H1 (cell line): Measurements from ENCODE around the gene IFNL1. TPM values are rescaled to one million over a fixed set of nuclear protein-coding genes. Genes with fewer than 3 reads are reported as not detected.

ENCODE experiments used
- CTCF ChIA-PET: fragments of 300-600 bp; sonication (Branson Sonifier 250); formaldehyde crosslinking; loops from one replicate; lab custom pipeline; 2021; ENCODE audit not compliant: partially characterized antibody; lab: Charles Lee
- POLR2A ChIA-PET: fragments of 300-600 bp; sonication (Branson Sonifier 250); formaldehyde crosslinking; loops from one replicate; lab custom pipeline; 2021; ENCODE audit warnings: inconsistent platforms; ENCODE audit not compliant: partially characterized antibody; lab: Charles Lee
- DNase-seq, 2 experiments: peaks; one replicate each; pipeline versions ENCODE4 v3.0.0 to v3.0.0-alpha.2; 2010 to 2022; ENCODE audit warnings: low spot score in 2 of 2, low read depth in 1 of 2, mixed read lengths in 1 of 2
- FAIRE-seq: peaks from 2 replicates; lab custom pipeline; 2011; peaks lifted over from hg19 to GRCh38; lab: Jason Lieb, UNC
- H2AFZ ChIP-seq: 2 replicates; pipeline ENCODE4 v1.8.1; 2012; ENCODE audit warnings: low read length, inconsistent platforms
- H2AK5ac ChIP-seq: 2 replicates; pipeline ENCODE4 v1.6.1; 2013; ENCODE audit warnings: low read depth, low read length
- H2BK120ac ChIP-seq: replicated peaks from 2 replicates; pipeline ENCODE3; 2013; ENCODE audit warnings: low read depth, low read length, inconsistent platforms
- H2BK12ac ChIP-seq: 2 replicates; pipeline ENCODE4 v1.6.1; 2013; ENCODE audit warnings: low read depth, low read length
- H2BK15ac ChIP-seq: 2 replicates; pipeline ENCODE4 v1.6.1; 2013; ENCODE audit warnings: low read length
- H2BK20ac ChIP-seq: 2 replicates; pipeline ENCODE4 v1.6.1; 2013; ENCODE audit warnings: low read length
- H2BK5ac ChIP-seq: 2 replicates; pipeline ENCODE4 v1.6.1; 2013; ENCODE audit warnings: low read depth, low read length
- H3K14ac ChIP-seq: 2 replicates; pipeline ENCODE4 v1.6.1; 2013; ENCODE audit warnings: inconsistent platforms; ENCODE audit not compliant: insufficient read length
- H3K18ac ChIP-seq: 2 replicates; pipeline ENCODE4 v1.6.1; 2013; ENCODE audit warnings: low read length; ENCODE audit errors: extremely low read depth
- H3K23ac ChIP-seq: 2 replicates; pipeline ENCODE4 v1.6.1; 2013; ENCODE audit warnings: inconsistent platforms; ENCODE audit not compliant: insufficient read length
- H3K23me2 ChIP-seq: 2 replicates; pipeline ENCODE4 v1.6.1; 2013; ENCODE audit warnings: low read depth, low read length
- H3K27ac ChIP-seq: 2 replicates; pipeline ENCODE4 v1.6.1; 2011; ENCODE audit warnings: low read depth, low read length, inconsistent platforms
- H3K27me3 ChIP-seq, 4 experiments: replicated peaks in 1 of 4; 1 replicate in 1 of 4; 2 replicates in 3 of 4; pipeline versions ENCODE4 v1.6.1 to v1.8.1; 2011 to 2013; ENCODE audit warnings: low read length in 3 of 4, mild to moderate bottlenecking in 3 of 4, inconsistent platforms in 2 of 4, mixed read lengths in 2 of 4, moderate library complexity in 1 of 4; ENCODE audit not compliant: control insufficient read depth in 3 of 4, insufficient read depth in 3 of 4; ENCODE audit errors: extremely low read depth in 1 of 4
- H3K36me3 ChIP-seq, 4 experiments: 2 replicates each; pipeline versions ENCODE4 v1.6.1 to v1.8.1; 2011 to 2013; ENCODE audit warnings: mild to moderate bottlenecking in 4 of 4, low read length in 3 of 4, moderate library complexity in 2 of 4, control low read depth in 1 of 4, inconsistent platforms in 1 of 4; ENCODE audit not compliant: insufficient read depth in 4 of 4, control insufficient read depth in 2 of 4
- H3K4ac ChIP-seq: replicated peaks from 2 replicates; pipeline ENCODE3; 2013; ENCODE audit warnings: low read length, low read depth, mixed read lengths, inconsistent platforms; ENCODE audit not compliant: insufficient read length
- H3K4me1 ChIP-seq, 4 experiments: replicated peaks in 1 of 4; 1 replicate in 1 of 4; 2 replicates in 3 of 4; pipeline versions ENCODE4 v1.6.1 to v1.8.1; 2011 to 2013; ENCODE audit warnings: low read length in 3 of 4, inconsistent platforms in 2 of 4, mixed read lengths in 1 of 4; ENCODE audit not compliant: insufficient read depth in 4 of 4, control insufficient read depth in 3 of 4
- H3K4me2 ChIP-seq, 2 experiments: 2 replicates each; pipeline versions ENCODE4 v1.6.1 to v1.8.1; 2011 to 2013; ENCODE audit warnings: low read depth in 2 of 2, low read length in 2 of 2, control low read depth in 1 of 2, inconsistent platforms in 1 of 2, mild to moderate bottlenecking in 1 of 2; ENCODE audit not compliant: insufficient read depth in 1 of 2
- H3K4me3 ChIP-seq, 4 experiments: fragments of 200-600, 300-600 bp in 1 of 4; sonication (generic), shearing (Covaris generic), sonication (Bioruptor Twin) in 1 of 4; 2 replicates each; pipeline versions ENCODE4 v1.5.1 to v1.8.1; 2011 to 2016; ENCODE audit warnings: low read length in 4 of 4, low read depth in 3 of 4, control low read depth in 2 of 4, inconsistent platforms in 2 of 4, mild to moderate bottlenecking in 2 of 4, mixed read lengths in 1 of 4, moderate library complexity in 1 of 4; ENCODE audit not compliant: insufficient read depth in 2 of 4; ENCODE audit errors: extremely low read depth in 1 of 4
- H3K56ac ChIP-seq: replicated peaks from 2 replicates; pipeline ENCODE3; 2013; ENCODE audit warnings: low read depth, mild to moderate bottlenecking, mixed read lengths, low read length, inconsistent platforms; ENCODE audit not compliant: insufficient read length
- H3K79me1 ChIP-seq: 2 replicates; pipeline ENCODE4 v1.6.1; 2013; ENCODE audit warnings: low read depth, low read length, control low read depth
- H3K79me2 ChIP-seq, 2 experiments: 2 replicates each; pipeline versions ENCODE4 v1.6.1 to v1.8.1; 2012 to 2013; ENCODE audit warnings: low read length in 2 of 2, mild to moderate bottlenecking in 2 of 2, inconsistent platforms in 1 of 2; ENCODE audit not compliant: insufficient read depth in 2 of 2, control insufficient read depth in 1 of 2
- H3K9ac ChIP-seq, 4 experiments: replicated peaks in 1 of 4; 1 replicate in 1 of 4; 2 replicates in 3 of 4; pipeline versions ENCODE4 v1.6.1 to v1.8.1; 2011 to 2013; ENCODE audit warnings: low read depth in 3 of 4, low read length in 3 of 4, control low read depth in 2 of 4, mild to moderate bottlenecking in 2 of 4, moderate library complexity in 2 of 4, inconsistent platforms in 1 of 4; ENCODE audit errors: extremely low read depth in 1 of 4
- H3K9me3 ChIP-seq, 2 experiments: 2 replicates each; pipeline versions ENCODE4 v1.6.1 to v1.8.1; 2012 to 2013; ENCODE audit warnings: mild to moderate bottlenecking in 2 of 2, moderate library complexity in 2 of 2, control low read depth in 1 of 2, inconsistent platforms in 1 of 2, low read depth in 1 of 2, low read length in 1 of 2, mixed read lengths in 1 of 2; ENCODE audit not compliant: insufficient read depth in 2 of 2
- H4K20me1 ChIP-seq, 2 experiments: replicated peaks in 1 of 2; 2 replicates each; pipeline versions ENCODE3 to v1.8.1; 2011 to 2013; ENCODE audit warnings: inconsistent platforms in 2 of 2, low read length in 2 of 2, mild to moderate bottlenecking in 1 of 2; ENCODE audit not compliant: insufficient read depth in 2 of 2, control insufficient read depth in 1 of 2
- H4K5ac ChIP-seq: 2 replicates; pipeline ENCODE4 v1.6.1; 2013; ENCODE audit warnings: low read length, low read depth, mixed read lengths, inconsistent platforms; ENCODE audit not compliant: insufficient read length
- H4K8ac ChIP-seq: 2 replicates; pipeline ENCODE4 v1.8.0; 2013; ENCODE audit warnings: mild to moderate bottlenecking, moderate library complexity, low read length, inconsistent platforms; ENCODE audit not compliant: insufficient read depth; ENCODE audit errors: extremely low read depth
- H4K91ac ChIP-seq: replicated peaks from 2 replicates; pipeline ENCODE3; 2013; ENCODE audit warnings: low read length, mixed read lengths, inconsistent platforms; ENCODE audit not compliant: insufficient read length
- BACH1 ChIP-seq: IDR thresholded peaks from 2 replicates; pipeline ENCODE4 v1.6.1; 2012; ENCODE audit warnings: low read length, improper control_type of control experiment
- KDM5A ChIP-seq: fragments of 200-600 bp; IDR thresholded peaks from 2 replicates; pipeline ENCODE4 v1.7.1; 2012; ENCODE audit warnings: mild to moderate bottlenecking, low read length, inconsistent platforms, mixed read lengths
- NRF1 ChIP-seq: IDR thresholded peaks from 2 replicates; pipeline ENCODE4 v1.6.1; 2011; ENCODE audit warnings: mild to moderate bottlenecking, low read depth, low read length, improper control_type of control experiment
- PHF8 ChIP-seq: fragments of 200-600 bp; sonication (generic); conservative IDR thresholded peaks from 2 replicates; pipeline ENCODE4 v1.7.1; 2012; ENCODE audit warnings: low read depth, mild to moderate bottlenecking, inconsistent platforms, low read length, moderate library complexity
- POLR2AphosphoS5 ChIP-seq: IDR thresholded peaks from 2 replicates; pipeline ENCODE4 v1.6.1; 2011; ENCODE audit warnings: low read depth, low read length
- SUZ12 ChIP-seq: fragments of 200-600 bp; sonication (generic); IDR thresholded peaks from 2 replicates; pipeline ENCODE4 v1.6.1; 2012; ENCODE audit warnings: mild to moderate bottlenecking, inconsistent platforms, low read length, moderate library complexity, mixed read lengths
- TAF1 ChIP-seq: IDR thresholded peaks from 2 replicates; pipeline ENCODE4 v1.6.1; 2011; ENCODE audit warnings: mild to moderate bottlenecking, low read depth, low read length
- TAF7 ChIP-seq: optimal IDR thresholded peaks from 2 replicates; pipeline ENCODE3; 2011; ENCODE audit warnings: low read depth, mild to moderate bottlenecking, inconsistent platforms, low read length, moderate library complexity, borderline replicate concordance
- TCF12 ChIP-seq: IDR thresholded peaks from 2 replicates; pipeline ENCODE4 v1.6.1; 2011; ENCODE audit warnings: low read depth, mild to moderate bottlenecking, low read length
- WGBS, 2 experiments: shearing (Covaris generic) in 1 of 2; methylation state at CpG; one replicate each; pipeline versions ENCODE4 v1.1.6 to v1.1.7; 2013 to 2015; ENCODE audit warnings: low lambda C conversion rate in 2 of 2, mixed read lengths in 2 of 2, inconsistent platforms in 1 of 2, low coverage in 1 of 2, missing lambda C conversion rate in 1 of 2; ENCODE audit not compliant: insufficient replicate concordance in 2 of 2, insufficient coverage in 1 of 2, insufficient read length in 1 of 2; ENCODE audit errors: extremely low coverage in 1 of 2, missing lambda C conversion rate in 1 of 2; 5-methylcytosine and 5-hydroxymethylcytosine counted together
- polyA plus RNA-seq, 7 experiments: library from polyadenylated mRNA; depleted of rRNA in 3 of 7; stranded (reverse) in 5 of 7; unstranded in 2 of 7; fragments of >200 nt in 5 of 7; fragments of 200-250 nt in 2 of 7; gene quantifications; 1 replicate in 5 of 7; 2 replicates in 1 of 7; 4 replicates in 1 of 7; pipeline versions ENCODE4 v1.2.1 to v1.2.3, GENCODE V29; 2011 to 2013; ENCODE audit warnings: missing spikeins in 2 of 7, mixed read lengths in 2 of 7
- total RNA-seq: library from RNA; stranded (reverse); fragmentation: NEBNext Ultra II Directional; extraction: Animal tissue kit (Norgen Biotek cat#: 25700); gene quantifications from 2 replicates; pipeline ENCODE4 v1.2.1, GENCODE V29; 2021

Gene IFNL1
- total and polyA plus RNA-seq, 2 of the 8 experiments (the other 6 are each of a cell fraction or from before 2014, with no cell fraction given) = not detected

- 75% methylated on average over 8 of the region's 8 CpGs; no CpG with 5 or more reads in 1 of the 2 experiments for WGBS, 2 experiments
- TF ChIP-seq KDM5A (no peak), SUZ12 (no peak), PHF8 (no peak), TCF12 (no peak), TAF7 (no peak), BACH1 (no peak), TAF1 (no peak), NRF1 (no peak), POLR2AphosphoS5 (no peak)
These were observed 42.6 kb upstream of the IFNL1 start for GRCh38 chr19:39253374-39254149.

More at GRCh38 chr19:39253374-39254149, 42.6 kb upstream of the IFNL1 start:
- Histone ChIP-seq H2BK15ac (no peak overlapping the region), H3K27me3 (peaks cover 10 to 23% (median 18%) of the 10 kb centered on the region in 4 experiments), H2AK5ac (no peak overlapping the region), H3K79me1 (no peaks in the 10 kb centered on the region), H2BK5ac (no peak overlapping the region), H4K8ac (no peak overlapping the region), H3K4me3 (no peak overlapping the region), H3K23ac (no peak overlapping the region), H3K36me3 (no peaks in the 10 kb centered on the region), H3K79me2 (no peaks in the 10 kb centered on the region), H3K4me1 (peaks cover 0 to under 1% (median under 1%) of the 10 kb centered on the region in 4 experiments; a peak in 3 of 7 replicates), H2AFZ (no peak overlapping the region), H3K18ac (no peak overlapping the region), H2BK120ac (no peak overlapping the region), H3K9me3 (0 out of 4 replicates have a peak, but pooled peaks cover 0 to 3% of the 10 kb centered on the region in 2 experiments), H3K56ac (no peak overlapping the region), H3K4ac (no peak overlapping the region), H3K23me2 (no peaks in the 10 kb centered on the region), H3K27ac (no peak overlapping the region), H2BK20ac (no peak overlapping the region), H3K4me2 (no peak overlapping the region), H3K9ac (no peak overlapping the region), H4K91ac (no peak overlapping the region), H4K20me1 (peaks cover 0 to 5% of the 10 kb centered on the region in 2 experiments), H4K5ac (no peak overlapping the region), H2BK12ac (no peak overlapping the region), H3K14ac (no peak overlapping the region)
- CTCF ChIA-PET = interaction anchor here (0.7 kb wide), 1 partner anchor 10 kb away, joined by 3 read pairs; no protein-coding TSS in a partner anchor
- POLR2A ChIA-PET = interaction anchor here (0.9 kb wide), 1 partner anchor 119 kb away, joined by 3 read pairs; no protein-coding TSS in a partner anchor
- DNase-seq (no peak), FAIRE-seq (no peak)
